Thyroid gland (tissue), 4 donors: ENCODE data around the gene CLIP2. TPM values are rescaled to one million over a fixed set of nuclear protein-coding genes. Genes with fewer than 3 reads are reported as not detected.
"Not testable (repeated sequence)": the region's sequence is repeated elsewhere in the genome, so short reads cannot be mapped to it uniquely, and the experiment has no call there.

Experiments
- DNase-seq, 2 donors: peaks; one replicate each; pipeline ENCODE4 v3.0.0-alpha.2; 2019
- H3K27ac ChIP-seq, 3 donors: fragments of 200-600 bp; sonication (generic); 1 replicate in 2 of 3; 2 replicates in 1 of 3; pipeline ENCODE4 v1.5.1; 2016 to 2019; ENCODE audit warnings: mild to moderate bottlenecking in 1 of 3, moderate library complexity in 1 of 3
- H3K27me3 ChIP-seq: fragments of 200-600 bp; sonication (generic); one replicate; pipeline ENCODE4 v1.5.1; 2019
- H3K36me3 ChIP-seq, 2 donors: fragments of 200-600 bp; sonication (generic); one replicate each; pipeline ENCODE4 v1.5.1; 2016 to 2019
- H3K4me1 ChIP-seq, 2 donors: fragments of 200-600 bp; sonication (generic); one replicate each; pipeline ENCODE4 v1.5.1; 2017 to 2019
- H3K4me3 ChIP-seq, 3 donors: fragments of 200-600 bp; sonication (generic); replicated peaks in 1 of 3; 1 replicate in 2 of 3; 2 replicates in 1 of 3; pipeline ENCODE4 v1.5.1; 2016; ENCODE audit warnings: mild to moderate bottlenecking in 1 of 3
- H3K9me3 ChIP-seq: fragments of 200-600 bp; sonication (generic); one replicate; pipeline ENCODE4 v1.5.1; 2017
- CTCF ChIP-seq, 6 experiments: fragments of 200-600 bp in 3 of 6; fragments of 450-650 bp in 3 of 6; sonication (generic) in 3 of 6; IDR thresholded peaks; one replicate each; pipeline ENCODE4 v1.5.1; 2016 to 2019; ENCODE audit warnings: antibody characterized with exemption in 6 of 6, mild to moderate bottlenecking in 2 of 6, inconsistent platforms in 1 of 6, moderate library complexity in 1 of 6
- POLR2A ChIP-seq, 2 donors: fragments of 450-650 bp; IDR thresholded peaks; one replicate each; pipeline ENCODE4 v1.6.1; 2017; ENCODE audit warnings: antibody characterized with exemption in 2 of 2, mild to moderate bottlenecking in 2 of 2, moderate library complexity in 1 of 2
- WGBS, 2 donors: methylation state at CpG; one replicate each; pipeline ENCODE4 v1.1.5; 2017; 5-methylcytosine and 5-hydroxymethylcytosine counted together
- intact Hi-C: fragments of 100-400 bp; cut with DNase I; formaldehyde crosslinking; loops from one replicate; pipeline ENCODE4 v1.15.1; 2023
- total RNA-seq, 4 donors: library from RNA; depleted of rRNA; stranded (reverse); fragments of >200 nt; gene quantifications; one replicate each; pipeline ENCODE4 v1.2.3, GENCODE V29; 2016

Gene CLIP2
- total RNA-seq, 4 donors from 2014 or later: 4.4 to 16.5 (median 6.7) TPM

- H3K9me3 ChIP-seq: no peaks in the 10 kb centered on the region
- TF ChIP-seq POLR2A (IDR thresholded peaks at IDR 0.05): no peak
- no peak for TF ChIP-seq CTCF (IDR thresholded peaks at IDR 0.05)
- intact Hi-C loops: no loop called here
- no peak overlapping the region for H3K27ac ChIP-seq
- H3K4me1 ChIP-seq: no peaks in the 10 kb centered on the region
- no peak overlapping the region for H3K4me3 ChIP-seq
- H3K27me3 ChIP-seq: no peaks in the 10 kb centered on the region
- 92% methylated on average over 37 to 45 of the region's 52 CpGs for WGBS, 2 donors
- no peaks in the 10 kb centered on the region for H3K36me3 ChIP-seq
- no peak for DNase-seq
Observed at GRCh38 chr7:74338366-74339108, 49.3 kb downstream of the CLIP2 start.

- WGBS, 2 donors: 94 to 95% methylated on average over 2 of the region's 2 CpGs
- H3K36me3 ChIP-seq, DNase-seq, H3K27me3 ChIP-seq, H3K9me3 ChIP-seq, H3K4me3 ChIP-seq, H3K27ac ChIP-seq, H3K4me1 ChIP-seq, intact Hi-C loops: not testable (repeated sequence)
Observed at GRCh38 chr7:74339648-74340047, 50.4 kb downstream of the CLIP2 start.

- Histone ChIP-seq H3K9me3 (no peaks in the 10 kb centered on the region), H3K27me3 (no peaks in the 10 kb centered on the region), H3K4me1 (no peaks in the 10 kb centered on the region), H3K36me3 (no peaks in the 10 kb centered on the region), H3K4me3 (no peak overlapping the region), H3K27ac (no peak overlapping the region)
- intact Hi-C loops: no loop called here
- TF ChIP-seq CTCF (IDR thresholded peaks at IDR 0.05): no peak
- TF ChIP-seq POLR2A (IDR thresholded peaks at IDR 0.05): no peak
- no peak for DNase-seq
- 80 to 84% methylated on average over 14 of the region's 14 CpGs for WGBS, 2 donors
Observed at GRCh38 chr7:74343281-74344131, 54.3 kb downstream of the CLIP2 start.

- Histone ChIP-seq H3K4me3 (no peak overlapping the region), H3K27ac (no peak overlapping the region), H3K36me3 (no peaks in the 10 kb centered on the region), H3K9me3 (no peaks in the 10 kb centered on the region), H3K27me3 (no peaks in the 10 kb centered on the region), H3K4me1 (no peaks in the 10 kb centered on the region)
- 71 to 72% methylated on average over 2 of the region's 2 CpGs for WGBS, 2 donors
- no peak for DNase-seq
- intact Hi-C loops: no loop called here
- TF ChIP-seq POLR2A (IDR thresholded peaks at IDR 0.05) (no peak), CTCF (IDR thresholded peaks at IDR 0.05) (no peak)
Observed at GRCh38 chr7:74344132-74344496, 54.9 kb downstream of the CLIP2 start.

- Histone ChIP-seq H3K36me3 (no peaks in the 10 kb centered on the region), H3K27me3 (no peaks in the 10 kb centered on the region), H3K4me3 (no peak overlapping the region), H3K27ac (no peak overlapping the region), H3K9me3 (no peaks in the 10 kb centered on the region), H3K4me1 (no peaks in the 10 kb centered on the region)
- intact Hi-C loops: no loop called here
- no peak for DNase-seq
- TF ChIP-seq POLR2A (IDR thresholded peaks at IDR 0.05): no peak
- TF ChIP-seq CTCF (IDR thresholded peaks at IDR 0.05): no peak
- 93 to 95% methylated on average over 2 of the region's 2 CpGs for WGBS, 2 donors
Observed at GRCh38 chr7:74344786-74345185, 55.6 kb downstream of the CLIP2 start.
